NCI-H2081 treated with DMSO at 0.1 percent for 48 hours (cell line): ENCODE data around the gene TNNI2.
"Not testable (repeated sequence)": the region's sequence is repeated elsewhere in the genome, so short reads cannot be mapped to it uniquely, and the experiment has no call there.

Experiments used
- DNase-seq: peaks from one replicate; lab custom pipeline; 2025; lab: John Stamatoyannopoulos, UW

Gene TNNI2

GRCh38 chr11:1862588-1863351 lies 24.0 kb downstream of the TNNI2 start:
- DNase-seq, result no peak

GRCh38 chr11:1863352-1864216 lies 24.8 kb downstream of the TNNI2 start:
- DNase-seq, result no peak

- no peak for DNase-seq
Measured at GRCh38 chr11:1864231-1864630, 25.4 kb downstream of the TNNI2 start.

- no peak for DNase-seq
Measured at GRCh38 chr11:1864831-1865665, 26.3 kb downstream of the TNNI2 start.

GRCh38 chr11:1866226-1866625 lies 27.4 kb downstream of the TNNI2 start:
- no peak for DNase-seq

GRCh38 chr11:1866776-1867175 lies 28.0 kb downstream of the TNNI2 start:
- DNase-seq, result no peak

GRCh38 chr11:1867381-1867780 lies 28.6 kb downstream of the TNNI2 start:
- DNase-seq, result no peak

- no peak for DNase-seq
Measured at GRCh38 chr11:1868056-1868635, 29.4 kb downstream of the TNNI2 start.

GRCh38 chr11:1868636-1869291 lies 30.0 kb downstream of the TNNI2 start:
- DNase-seq, result no peak

GRCh38 chr11:1869427-1870325 lies 30.9 kb downstream of the TNNI2 start:
- DNase-seq, result no peak

- DNase-seq, result no peak
Measured at GRCh38 chr11:1870326-1870696, 31.5 kb downstream of the TNNI2 start.

- no peak for DNase-seq
Measured at GRCh38 chr11:1870721-1871466, 32.1 kb downstream of the TNNI2 start.

- no peak for DNase-seq
Measured at GRCh38 chr11:1871531-1871930, 32.8 kb downstream of the TNNI2 start.

- DNase-seq, result no peak
Measured at GRCh38 chr11:1872267-1872985, 33.6 kb downstream of the TNNI2 start.

GRCh38 chr11:1873048-1873812 lies 34.4 kb downstream of the TNNI2 start:
- no peak for DNase-seq

GRCh38 chr11:1873813-1874150 lies 35.0 kb downstream of the TNNI2 start:
- not testable (repeated sequence) for DNase-seq

- DNase-seq, result not testable (repeated sequence)
Measured at GRCh38 chr11:1874441-1875092, 35.8 kb downstream of the TNNI2 start.
